Measurements from ENCODE around the gene WDPCP.
"Not testable (repeated sequence)": the region's sequence is repeated elsewhere in the genome, so short reads cannot be mapped to it uniquely, and the experiment has no call there.

The WDPCP gene

DNA sequence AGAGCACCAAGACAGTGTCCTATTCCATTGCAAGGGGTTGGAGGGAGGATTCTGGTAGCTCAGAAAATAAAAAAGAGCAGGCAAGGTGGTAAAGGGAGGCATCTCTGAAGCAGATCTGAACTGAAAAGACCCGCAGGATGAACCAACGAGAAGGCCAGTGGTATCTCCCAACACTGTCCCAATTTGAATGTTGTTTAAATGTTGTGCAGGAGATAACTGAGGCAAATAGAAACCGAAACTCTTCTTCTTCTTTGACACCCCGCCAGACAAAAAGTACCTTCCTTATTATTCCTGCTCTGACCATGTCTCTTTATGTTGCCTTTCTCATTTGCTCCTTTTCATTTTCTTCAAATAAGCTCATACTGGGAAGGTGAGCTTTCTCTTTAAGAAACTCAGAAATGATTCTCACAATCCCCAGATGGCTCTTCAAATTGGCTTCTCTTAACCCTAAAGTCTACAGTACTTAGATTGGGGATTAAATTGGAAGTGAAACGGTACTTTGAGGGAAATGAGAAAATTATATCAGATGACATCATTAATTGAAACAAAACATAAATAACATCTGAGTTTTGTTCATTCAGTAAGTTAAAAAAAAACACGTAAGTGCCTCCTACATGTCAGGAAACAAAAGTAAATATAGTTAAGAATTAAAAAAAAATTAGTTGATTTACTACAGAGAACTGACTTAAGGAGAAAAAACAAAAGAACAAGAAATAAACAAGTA is 143.6 kb downstream of the WDPCP start:
- DNase-seq (ENCODE audit: low spot score), result no peak

- DNase-seq (ENCODE audit: low spot score), result no peak
Observed at GRCh38 chr2:63440612-63441011, 147.7 kb downstream of the WDPCP start.

- no peak for DNase-seq (ENCODE audit: low spot score)
Observed at GRCh38 chr2:63438181-63438580, 150.1 kb downstream of the WDPCP start.

- no peak for DNase-seq (ENCODE audit: low spot score)
Observed at GRCh38 chr2:63436488-63436887, 151.8 kb downstream of the WDPCP start.

GRCh38 chr2:63435070-63435469 is 153.2 kb downstream of the WDPCP start:
- no peak for DNase-seq (ENCODE audit: low spot score)

GRCh38 chr2:63434024-63435001 is 154.0 kb downstream of the WDPCP start:
- no peak for DNase-seq (ENCODE audit: low spot score)

GRCh38 chr2:63432373-63432772 is 155.9 kb downstream of the WDPCP start:
- no peak for DNase-seq (ENCODE audit: low spot score)

DNA sequence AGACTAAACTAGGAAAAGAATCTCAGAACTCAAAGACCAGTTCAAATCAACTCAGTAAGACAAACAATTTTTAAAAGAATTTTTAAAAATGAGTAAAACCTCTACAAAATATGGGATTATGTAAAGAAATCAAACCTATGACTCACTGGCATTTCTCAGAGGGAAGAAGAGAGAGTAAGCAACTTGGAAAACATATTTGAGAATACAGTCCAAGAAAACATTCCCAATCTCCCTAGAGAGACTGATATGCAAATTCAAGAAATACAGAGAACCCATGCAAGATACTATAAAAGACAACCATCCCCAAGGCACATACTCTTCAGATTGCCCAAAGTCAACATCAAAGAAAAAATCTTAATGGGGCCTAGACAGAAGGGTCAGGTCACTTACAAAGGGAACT is 162.7 kb downstream of the WDPCP start:
- no peak for DNase-seq (ENCODE audit: low spot score)

DNA sequence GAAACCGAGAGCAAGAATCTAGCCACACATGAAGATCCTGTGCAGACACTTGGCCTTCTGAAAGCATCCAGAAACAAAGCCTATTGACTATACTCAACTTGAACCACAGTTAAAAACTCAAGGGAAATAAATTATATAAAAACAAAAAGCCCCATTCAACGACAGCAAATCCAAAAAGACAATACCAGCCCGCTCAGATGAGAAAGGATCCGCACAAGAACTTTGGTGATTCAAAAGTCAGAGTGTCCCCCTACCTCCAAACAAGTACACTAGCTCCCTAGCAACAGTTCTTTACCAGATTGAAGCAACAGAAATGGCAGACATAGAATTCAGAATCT is 163.2 kb downstream of the WDPCP start:
- DNase-seq (ENCODE audit: low spot score), result no peak

GRCh38 chr2:63424329-63425078 is 163.8 kb downstream of the WDPCP start:
- peak; percentile 83 for DNase-seq (ENCODE audit: low spot score)

DNA sequence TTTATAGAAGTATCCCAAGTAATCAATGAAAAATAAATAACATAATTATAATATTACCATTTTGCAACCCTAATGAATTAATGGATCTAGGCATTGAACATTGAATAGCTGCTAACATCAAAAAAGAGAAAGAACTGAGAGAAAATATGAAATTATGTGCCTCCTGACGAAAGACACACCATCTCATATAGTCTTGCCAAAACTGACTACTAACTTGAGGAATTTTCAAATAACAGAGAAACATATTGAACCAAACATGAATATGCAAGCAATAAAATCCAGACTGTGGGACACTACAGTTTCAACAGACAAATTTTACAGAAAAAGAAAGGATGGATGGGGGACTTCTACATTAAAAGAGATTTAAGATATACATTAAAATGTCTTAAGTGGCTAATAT is 165.7 kb downstream of the WDPCP start:
- no peak for DNase-seq (ENCODE audit: low spot score)

GRCh38 chr2:63408530-63408929 is 179.7 kb downstream of the WDPCP start:
- DNase-seq (ENCODE audit: low spot score), result no peak

DNA sequence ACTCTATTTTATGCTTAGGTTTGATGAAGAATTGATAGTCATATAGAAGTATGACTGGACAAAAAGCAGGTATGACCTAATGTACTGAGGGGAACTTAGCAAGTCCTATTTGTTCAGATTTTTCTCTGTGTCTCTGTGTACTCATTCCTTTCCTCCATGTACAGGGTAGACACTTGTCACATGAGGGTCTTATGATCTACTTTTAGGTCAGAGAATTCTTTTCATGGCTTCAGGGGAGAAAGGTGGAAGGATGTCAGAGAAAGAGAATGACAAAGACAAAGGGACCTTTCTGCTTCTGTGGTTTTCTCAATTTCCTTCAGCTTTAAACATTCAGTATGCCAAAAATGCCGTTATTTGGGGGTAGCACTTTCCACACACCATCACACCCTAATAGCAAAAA is 181.6 kb downstream of the WDPCP start:
- DNase-seq (ENCODE audit: low spot score), result no peak

DNA sequence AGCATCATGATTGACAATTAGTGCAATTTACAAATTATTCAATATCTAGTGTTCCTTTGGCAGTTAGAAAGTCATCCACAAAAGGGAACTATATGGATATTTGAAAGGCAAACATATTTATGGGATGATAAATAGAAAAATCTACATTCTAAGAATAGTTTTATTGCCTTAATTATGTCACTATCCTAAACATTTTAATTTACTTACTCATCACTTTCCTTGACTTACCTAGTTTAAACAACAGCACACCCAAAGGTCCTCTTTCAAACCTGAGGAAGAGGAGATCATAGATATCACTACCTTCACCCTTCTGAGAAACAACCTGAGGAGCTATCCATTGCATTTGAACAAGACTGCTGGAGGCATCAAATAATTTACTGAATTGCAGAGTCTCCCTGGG is 184.5 kb downstream of the WDPCP start:
- DNase-seq (ENCODE audit: low spot score), result no peak

DNA sequence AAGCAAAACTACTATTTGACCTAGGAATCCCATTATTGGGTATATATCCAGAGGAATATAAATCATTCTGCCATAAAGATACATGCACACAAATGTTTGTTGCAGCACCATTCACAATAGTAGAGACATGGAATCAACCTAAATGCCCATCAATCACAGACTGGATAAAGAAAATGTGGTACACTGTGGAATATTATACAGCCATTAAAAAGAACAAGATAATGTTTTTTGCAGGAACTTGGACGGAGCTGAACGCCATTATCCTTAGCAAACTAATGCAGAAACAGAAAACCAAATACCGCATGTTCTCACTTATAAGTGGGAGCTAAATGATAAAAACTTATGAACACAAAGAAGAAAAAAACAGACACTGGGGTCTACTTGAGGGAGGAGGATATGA is 185.4 kb downstream of the WDPCP start:
- not testable (repeated sequence) for DNase-seq (ENCODE audit: low spot score)

GRCh38 chr2:63399156-63399555 is 189.1 kb downstream of the WDPCP start:
- DNase-seq (ENCODE audit: low spot score), result no peak

GRCh38 chr2:63379451-63379850 is 208.8 kb downstream of the WDPCP start:
- no peak for DNase-seq (ENCODE audit: low spot score)

- DNase-seq (ENCODE audit: low spot score), result no peak
Observed at GRCh38 chr2:63378589-63378988, 209.7 kb downstream of the WDPCP start.

- no peak for DNase-seq (ENCODE audit: low spot score)
Observed at GRCh38 chr2:63374341-63374740, 213.9 kb downstream of the WDPCP start.

- no peak for DNase-seq (ENCODE audit: low spot score)
Observed at GRCh38 chr2:63372549-63372948, 215.7 kb downstream of the WDPCP start.

- no peak for DNase-seq (ENCODE audit: low spot score)
Observed at GRCh38 chr2:63369146-63369545, 219.1 kb downstream of the WDPCP start.

DNA sequence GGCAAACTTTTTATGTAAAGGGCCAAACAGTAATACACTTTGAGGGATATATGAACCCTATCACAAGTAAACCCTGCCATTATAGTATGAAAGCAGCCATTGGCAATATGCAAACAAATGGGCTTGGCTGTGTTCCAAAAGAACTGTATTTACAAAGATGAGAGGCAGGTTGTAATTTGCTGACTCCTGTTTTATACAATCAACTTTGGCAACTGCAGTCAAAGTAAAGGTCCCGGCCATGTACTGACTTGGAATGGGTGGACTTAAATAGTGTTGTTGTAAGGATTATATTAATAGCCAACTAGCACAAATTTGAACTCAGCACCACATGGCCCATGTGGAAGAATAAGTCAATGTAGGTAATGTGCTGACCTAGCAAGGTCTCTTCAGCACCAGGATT is 223.4 kb downstream of the WDPCP start:
- peak; percentile 4 for DNase-seq (ENCODE audit: low spot score)

DNA sequence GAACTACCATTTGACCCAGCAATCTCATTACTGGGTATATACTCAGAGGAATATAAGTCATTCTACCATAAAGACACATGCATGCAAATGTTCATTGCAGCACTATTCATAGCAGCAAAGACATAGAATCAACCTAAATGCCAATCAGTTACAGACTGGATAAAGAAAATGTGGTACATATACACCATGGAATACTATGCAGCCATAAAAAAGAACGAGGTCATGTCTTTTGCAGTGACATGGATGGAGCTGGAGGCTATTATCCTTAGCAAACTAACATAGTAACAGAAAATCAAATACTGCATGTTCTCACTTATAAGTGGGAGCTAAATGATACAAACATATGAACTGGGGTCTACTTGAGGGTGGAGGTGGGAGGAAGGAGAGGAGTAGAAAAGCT is 230.6 kb downstream of the WDPCP start:
- not testable (repeated sequence) for DNase-seq (ENCODE audit: low spot score)
